NCI-H2081 treated with DMSO at 0.1 percent for 48 hours (cell line): ENCODE results near the gene UBE2E2.

Source experiments
- DNase-seq: peaks from one replicate; lab custom pipeline; 2025; lab: John Stamatoyannopoulos, UW

Gene UBE2E2

GRCh38 chr3:23537101-23537551 is 334.0 kb downstream of the UBE2E2 start:
- DNase-seq = no peak

DNA sequence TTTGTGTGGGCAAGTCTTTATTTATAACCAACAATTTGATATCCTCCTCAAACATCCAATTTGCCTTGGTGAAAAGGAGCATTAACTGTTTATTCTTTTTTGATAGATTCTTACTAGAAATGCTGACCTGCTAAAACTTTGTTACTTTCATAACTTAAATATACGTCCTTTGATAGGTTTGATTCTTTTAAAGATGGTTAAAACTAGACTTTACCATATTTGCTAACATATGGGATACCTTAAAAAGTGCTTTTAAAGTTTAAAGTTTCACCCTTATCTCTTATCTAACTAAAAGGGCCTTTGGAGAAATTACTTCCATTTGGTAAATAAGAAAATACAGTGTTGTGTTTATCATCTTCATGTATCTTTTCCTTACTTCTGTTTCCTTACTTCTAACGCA is 336.1 kb downstream of the UBE2E2 start:
- no peak for DNase-seq

- DNase-seq = no peak
Measured at GRCh38 chr3:23540600-23540999, 337.5 kb downstream of the UBE2E2 start.

GRCh38 chr3:23542079-23542478 is 339.0 kb downstream of the UBE2E2 start:
- no peak for DNase-seq

DNA sequence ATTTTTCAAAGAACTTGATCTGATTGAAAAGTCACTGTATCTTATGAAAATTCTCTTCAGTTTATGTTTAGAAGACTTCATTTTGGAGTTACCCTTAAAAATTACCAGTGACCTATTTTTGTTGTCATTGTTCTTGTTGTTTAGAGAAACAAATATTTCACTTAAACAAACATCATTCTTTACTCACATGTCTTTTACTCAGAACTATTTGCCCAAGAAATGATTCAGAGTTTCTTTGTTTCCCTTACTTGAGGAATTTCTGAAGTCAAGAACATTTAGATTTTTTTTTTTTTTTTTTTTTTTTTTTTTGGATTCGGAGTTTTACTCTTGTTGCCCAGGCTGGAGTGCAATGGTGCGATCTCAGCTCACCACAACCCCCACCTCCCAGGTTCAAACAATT is 343.1 kb downstream of the UBE2E2 start:
- DNase-seq = no peak

GRCh38 chr3:23547905-23548650 is 345.0 kb downstream of the UBE2E2 start:
- no peak for DNase-seq

- no peak for DNase-seq
Measured at GRCh38 chr3:23548706-23549105, 345.6 kb downstream of the UBE2E2 start.

DNA sequence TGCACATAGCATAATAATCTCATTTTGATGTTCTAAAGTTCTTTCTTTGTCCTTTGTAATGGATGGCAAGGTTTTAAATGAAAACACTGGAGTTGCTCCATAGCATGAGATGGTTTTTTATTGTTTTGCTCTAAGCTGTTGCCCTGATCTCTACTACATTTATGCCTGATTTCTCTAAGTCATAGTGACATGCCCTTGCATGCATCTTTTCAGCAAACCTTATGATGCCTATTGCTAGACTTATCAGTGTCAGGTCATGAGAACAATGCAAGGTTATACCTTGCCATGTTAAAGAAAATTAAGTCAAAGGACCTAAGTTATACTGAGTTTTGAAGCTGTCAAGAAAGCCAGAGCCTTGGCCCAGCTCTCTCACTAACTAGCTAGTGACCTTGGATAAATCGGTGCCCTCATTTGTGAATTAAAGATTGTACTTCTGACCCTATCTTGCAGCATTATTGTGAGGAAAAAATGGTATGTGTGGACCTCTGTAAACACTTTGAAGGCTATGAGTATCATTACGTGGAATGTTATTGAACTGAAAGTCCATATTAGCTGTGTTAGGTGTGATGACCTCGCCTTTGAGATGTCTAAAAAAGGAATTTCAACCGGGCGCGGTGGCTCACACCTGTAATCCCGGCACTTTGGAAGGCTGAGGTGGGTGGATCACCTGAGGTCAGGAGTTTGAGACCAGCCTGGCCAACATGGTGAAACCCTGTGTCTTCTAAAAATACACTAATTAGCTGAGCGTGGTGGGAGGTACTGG is 346.2 kb downstream of the UBE2E2 start:
- no peak for DNase-seq

GRCh38 chr3:23550402-23550801 is 347.3 kb downstream of the UBE2E2 start:
- DNase-seq = no peak

GRCh38 chr3:23552506-23552905 is 349.4 kb downstream of the UBE2E2 start:
- DNase-seq = no peak

- no peak for DNase-seq
Measured at GRCh38 chr3:23553353-23553752, 350.2 kb downstream of the UBE2E2 start.

DNA sequence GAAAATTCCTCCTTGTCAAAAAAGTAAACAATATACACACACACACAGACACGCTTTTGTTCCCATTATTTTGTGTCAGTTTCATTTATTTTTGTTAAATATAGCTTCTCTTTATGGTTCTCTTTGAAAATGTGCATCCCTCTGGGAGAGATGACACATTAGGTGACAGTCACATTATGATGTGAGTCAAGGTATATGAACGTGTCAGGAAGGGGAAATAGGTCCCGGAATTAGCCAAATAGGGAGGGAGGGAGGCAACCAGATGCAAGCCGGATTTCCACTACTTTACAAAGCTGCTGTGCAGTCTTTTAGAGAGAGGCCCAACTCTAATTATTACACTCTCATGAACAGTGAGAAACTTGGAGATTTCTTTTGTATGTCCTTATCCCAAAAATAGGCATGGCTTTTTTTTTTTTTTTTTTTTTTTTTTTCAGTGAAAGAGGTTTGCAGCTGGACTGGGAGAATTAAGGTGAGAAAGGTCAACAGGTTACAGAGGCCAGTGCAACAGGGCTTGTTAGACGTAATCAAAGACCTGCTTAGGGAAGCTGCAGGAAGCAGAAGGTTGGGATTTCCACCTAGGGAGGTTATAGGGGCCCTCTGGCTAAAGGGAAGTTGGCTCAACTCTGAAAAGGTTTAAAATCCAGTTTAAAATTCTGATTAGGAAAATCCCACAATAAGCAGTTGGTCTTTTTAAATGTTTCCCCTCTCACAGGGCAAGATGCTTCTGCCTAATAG is 362.1 kb downstream of the UBE2E2 start:
- DNase-seq = no peak

DNA sequence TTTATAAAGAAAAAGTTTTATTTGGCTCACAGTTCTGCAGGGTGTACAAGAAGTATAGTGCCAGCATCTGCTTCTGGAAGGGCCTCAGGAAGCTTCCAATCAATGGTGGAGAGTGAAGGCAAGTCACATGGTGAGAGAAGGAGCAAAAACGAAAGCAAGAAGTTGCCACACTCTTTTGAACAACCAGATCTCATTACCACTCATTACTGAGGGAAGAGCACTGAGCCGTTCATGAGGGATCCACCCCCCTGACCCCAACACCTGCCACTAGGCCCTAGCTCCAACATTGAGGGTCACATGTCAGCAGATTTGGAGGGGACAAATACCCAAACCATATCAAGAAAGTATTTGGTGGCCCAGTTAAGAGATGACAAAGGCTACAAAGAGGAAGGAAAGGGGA is 363.4 kb downstream of the UBE2E2 start:
- DNase-seq = no peak

GRCh38 chr3:23567917-23568316 is 364.8 kb downstream of the UBE2E2 start:
- no peak for DNase-seq

- DNase-seq = no peak
Measured at GRCh38 chr3:23573827-23574226, 370.7 kb downstream of the UBE2E2 start.

GRCh38 chr3:23574822-23575315 is 371.7 kb downstream of the UBE2E2 start:
- DNase-seq = no peak

GRCh38 chr3:23575697-23576096 is 372.6 kb downstream of the UBE2E2 start:
- DNase-seq = no peak

DNA sequence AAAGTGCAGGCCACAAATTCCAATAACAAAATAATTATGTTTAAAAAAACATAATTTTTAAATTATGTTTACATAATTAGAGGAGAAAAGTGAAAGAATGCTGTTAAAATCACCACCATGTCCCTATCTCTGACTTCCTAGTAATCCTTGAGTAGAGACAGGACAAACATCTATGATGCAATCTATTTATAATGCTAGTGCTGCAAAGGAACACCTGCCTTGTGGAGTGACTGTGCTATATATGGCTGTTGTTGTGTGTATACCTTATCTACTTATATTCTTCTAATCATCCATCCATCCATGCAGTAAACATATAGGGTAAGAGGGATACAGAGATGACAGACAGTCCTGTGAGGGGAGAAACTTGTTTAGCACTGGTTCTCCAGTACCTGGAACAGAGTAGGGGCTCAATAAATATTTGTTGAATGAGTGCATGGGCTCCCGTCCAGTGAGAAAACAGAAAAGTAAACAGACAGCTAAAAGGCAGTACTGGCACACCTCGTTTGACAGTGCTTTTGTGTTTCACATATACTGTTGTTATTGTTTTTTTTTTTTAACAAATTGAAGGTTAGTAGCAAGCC is 373.3 kb downstream of the UBE2E2 start:
- peak; percentile 1 for DNase-seq

DNA sequence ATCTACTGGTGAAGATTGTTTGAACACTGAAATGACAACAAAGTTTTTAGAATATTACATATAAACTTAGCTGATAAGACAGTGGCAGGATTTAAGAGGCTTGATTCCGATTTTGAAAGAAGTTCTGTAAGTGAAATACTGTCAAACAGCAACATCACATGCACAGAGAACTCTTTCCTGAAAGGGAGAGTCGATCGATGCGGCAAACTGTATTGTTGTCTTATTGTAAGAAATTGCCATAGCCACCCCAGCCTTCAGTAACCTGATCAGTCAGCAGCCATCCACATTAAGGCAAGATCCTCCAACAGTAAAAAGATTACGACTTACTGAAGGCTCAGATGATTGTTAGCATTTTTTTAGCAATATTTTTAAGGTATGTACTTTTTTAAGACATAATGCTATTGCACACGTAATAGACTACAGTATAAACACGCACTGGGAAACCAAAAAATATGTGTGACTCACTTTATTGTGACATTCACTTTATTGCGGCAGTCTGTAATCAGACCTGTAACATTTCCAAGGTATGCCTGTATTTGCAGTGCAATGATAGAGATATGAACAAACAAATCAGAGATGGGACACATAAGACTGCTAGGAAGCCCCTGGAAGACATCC is 377.1 kb downstream of the UBE2E2 start:
- no peak for DNase-seq

DNA sequence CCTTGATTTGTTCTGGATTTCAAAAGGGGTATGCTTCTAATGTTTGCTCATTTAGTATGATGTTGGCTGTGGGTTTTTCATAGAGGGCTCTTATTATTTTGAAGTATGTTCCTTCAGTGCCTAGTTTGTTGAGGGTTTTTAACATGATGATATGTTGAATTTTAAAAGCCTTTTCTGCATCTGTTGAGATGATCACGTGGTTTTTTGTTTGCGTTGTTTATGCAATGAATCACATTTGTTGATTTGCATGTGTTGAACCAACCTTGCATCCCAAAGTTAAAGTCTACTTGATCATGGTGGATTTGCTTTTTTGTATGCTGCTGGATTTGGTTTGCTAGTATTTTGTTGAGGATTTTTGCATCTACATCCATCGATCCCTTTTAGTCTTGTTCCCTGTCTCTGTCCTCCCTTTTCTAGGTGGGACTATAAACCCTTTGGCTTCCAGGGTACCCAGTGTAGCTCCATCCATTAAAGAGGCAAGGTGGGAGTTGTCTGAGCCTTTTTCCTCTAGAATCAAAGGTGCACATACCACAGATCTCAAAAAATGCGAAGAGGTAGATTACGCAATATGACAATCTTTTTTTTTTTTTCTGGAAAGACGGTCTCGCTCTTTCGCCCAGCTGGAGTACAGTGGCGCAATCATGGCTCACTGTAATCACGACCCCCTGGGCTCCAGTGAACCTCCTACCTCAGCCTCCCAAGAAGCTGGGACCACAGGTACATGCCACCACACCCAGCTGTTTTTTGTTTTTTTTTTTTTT is 381.0 kb downstream of the UBE2E2 start:
- no peak for DNase-seq

DNA sequence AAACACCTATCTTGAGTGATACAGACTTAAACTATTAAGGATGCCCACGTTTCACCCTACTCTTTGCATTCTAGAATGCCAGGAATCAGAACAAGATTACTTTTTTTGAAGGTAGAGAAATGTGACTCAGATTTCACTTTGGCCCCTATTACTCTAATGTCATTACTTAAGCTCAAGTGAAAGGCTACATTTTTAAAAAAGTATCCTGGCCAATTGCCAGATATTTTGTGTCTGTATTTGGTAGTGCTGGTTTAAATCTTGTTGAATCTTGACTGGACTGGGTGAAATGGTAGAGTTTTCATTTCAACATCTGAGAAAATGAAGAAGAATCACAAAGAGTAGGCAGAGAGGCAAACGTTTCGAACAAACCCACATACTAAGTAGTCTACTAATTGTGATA is 384.4 kb downstream of the UBE2E2 start:
- DNase-seq = no peak
